K562 (cell line): ENCODE measurements around the gene HMCN1. TPM values are rescaled to one million over a fixed set of nuclear protein-coding genes. Genes with fewer than 3 reads are reported as not detected.

ENCODE experiments used
- ATAC-seq: fragments of 200-7000 bp; cut with Tn5 transposase; 3 replicates; pipeline ENCODE4 v1.9.1; 2020; ENCODE audit warnings: moderate library complexity
- BruUV-seq: library from RNA; stranded (reverse); fragments of 400-500 nt; replicated peaks from 2 replicates; lab custom pipeline; 2021; lab: Mats Ljungman, UMichigan
- CTCF ChIA-PET: fragments of 300-600 bp; formaldehyde crosslinking; extraction: SDS; loops from one replicate; lab custom pipeline; 2021; ENCODE audit warnings: low intra/inter-chr PET ratio; lab: Yijun Ruan, JAX
- POLR2A ChIA-PET: fragments of 300-600, 350-650 bp; sonication (Branson Sonifier 250); formaldehyde crosslinking; extraction: SDS; loops from one replicate; lab custom pipeline; 2021; ENCODE audit warnings: antibody characterized with exemption, inconsistent platforms; lab: Yijun Ruan, JAX
- DNase-seq, 4 experiments: peaks; one replicate each; pipeline versions ENCODE4 v3.0.0 to v3.0.0-alpha.2; 2011 to 2018; ENCODE audit warnings: low spot score in 3 of 4, mixed read lengths in 3 of 4; ENCODE audit errors: extremely low read depth in 1 of 4
- FAIRE-seq: peaks from 2 replicates; lab custom pipeline; 2011; peaks lifted over from hg19 to GRCh38; lab: Jason Lieb, UNC
- H2AFZ ChIP-seq: 2 replicates; pipeline ENCODE4 v1.6.0; 2011; ENCODE audit warnings: low read depth, low read length, control low read depth, inconsistent platforms
- H3K27ac ChIP-seq: fragments of 200-600 bp; 3 replicates; pipeline ENCODE4 v1.8.0; 2011; ENCODE audit warnings: low read depth, mild to moderate bottlenecking, control low read depth, inconsistent platforms, low read length, moderate library complexity, mixed read lengths; ENCODE audit errors: extremely low read depth
- H3K27me3 ChIP-seq, 2 experiments: fragments of 300-600 bp in 1 of 2; 2 replicates in 1 of 2; 3 replicates in 1 of 2; pipeline versions ENCODE4 v1.6.0 to v1.8.0; 2011; ENCODE audit warnings: inconsistent platforms in 2 of 2, low read length in 2 of 2, mild to moderate bottlenecking in 1 of 2, mixed read lengths in 1 of 2, moderate library complexity in 1 of 2; ENCODE audit not compliant: control insufficient read depth in 2 of 2, insufficient read depth in 2 of 2
- H3K36me3 ChIP-seq: fragments of 300-600 bp; 3 replicates; pipeline ENCODE4 v1.8.0; 2011; ENCODE audit warnings: mild to moderate bottlenecking, low read length, inconsistent platforms; ENCODE audit not compliant: control insufficient read depth, insufficient read depth
- H3K4me1 ChIP-seq, 2 experiments: fragments of 200-600 bp in 1 of 2; replicated peaks in 1 of 2; 2 replicates in 1 of 2; 3 replicates in 1 of 2; pipeline versions ENCODE4 v1.5.1 to v1.8.0; 2011; ENCODE audit warnings: inconsistent platforms in 2 of 2, low read length in 2 of 2, mild to moderate bottlenecking in 1 of 2, mixed read lengths in 1 of 2, moderate library complexity in 1 of 2; ENCODE audit not compliant: control insufficient read depth in 2 of 2, insufficient read depth in 2 of 2
- H3K4me2 ChIP-seq: 2 replicates; pipeline ENCODE4 v1.6.1; 2011; ENCODE audit warnings: low read length, control low read depth, inconsistent platforms, mixed read lengths; ENCODE audit not compliant: insufficient read depth
- H3K4me3 ChIP-seq: fragments of 200-600 bp; sonication (generic), shearing (Covaris generic); 2 replicates; pipeline ENCODE4 v1.5.1; 2016; ENCODE audit warnings: control low read depth, inconsistent platforms
- H3K79me2 ChIP-seq: fragments of 200-600 bp; 3 replicates; pipeline ENCODE4 v1.8.0; 2011; ENCODE audit warnings: low read length, inconsistent platforms; ENCODE audit not compliant: control insufficient read depth, insufficient read depth
- H3K9ac ChIP-seq, 2 experiments: 2 replicates each; pipeline versions ENCODE4 v1.6.0 to v1.6.1; 2011; ENCODE audit warnings: low read depth in 2 of 2, low read length in 2 of 2, control low read depth in 1 of 2, inconsistent platforms in 1 of 2, mild to moderate bottlenecking in 1 of 2, mixed read lengths in 1 of 2; ENCODE audit not compliant: insufficient read depth in 1 of 2
- H3K9me1 ChIP-seq: one replicate; pipeline ENCODE4 v1.6.0; 2011; ENCODE audit warnings: inconsistent platforms, mild to moderate bottlenecking, low read length, moderate library complexity; ENCODE audit not compliant: control insufficient read depth, insufficient read depth
- H3K9me3 ChIP-seq: replicated peaks from 2 replicates; pipeline ENCODE4 v1.5.1; 2011; ENCODE audit warnings: low read depth, low read length, inconsistent platforms; ENCODE audit not compliant: control insufficient read depth, insufficient read depth
- H4K20me1 ChIP-seq: replicated peaks from 2 replicates; pipeline ENCODE4 v1.6.1; 2011; ENCODE audit warnings: low read length, inconsistent platforms, mixed read lengths; ENCODE audit not compliant: control insufficient read depth, insufficient read depth
- BCOR ChIP-seq: fragments of 450-650 bp; IDR thresholded peaks from 2 replicates; pipeline ENCODE4 v1.6.1; 2016
- CXXC5 ChIP-seq: fragments of 250-450 bp; sonication (Bioruptor Pico); IDR thresholded peaks from 2 replicates; pipeline ENCODE4 v1.8.0; 2022; ENCODE audit warnings: inconsistent platforms, mild to moderate bottlenecking, moderate library complexity
- GABPB2 ChIP-seq: fragments of 250-450 bp; sonication (Bioruptor Pico); conservative IDR thresholded peaks from 2 replicates; pipeline ENCODE4 v1.5.1; 2021; ENCODE audit warnings: mild to moderate bottlenecking
- HMGXB4 ChIP-seq: sonication (generic); formaldehyde crosslinking; IDR thresholded peaks from 2 replicates; pipeline ENCODE4 v1.8.1; 2023; ENCODE audit warnings: mild to moderate bottlenecking, missing genetic modification reagents
- MEIS2 ChIP-seq: fragments of 450-650 bp; IDR thresholded peaks from 2 replicates; pipeline ENCODE4 v1.6.1; 2014; ENCODE audit warnings: mild to moderate bottlenecking; ENCODE audit not compliant: partially characterized antibody
- SRF ChIP-seq, 2 experiments: fragments of 250-450, 450-650 bp in 1 of 2; sonication (Bioruptor Pico) in 1 of 2; sonication (generic) in 1 of 2; formaldehyde crosslinking; IDR thresholded peaks; 2 replicates each; pipeline versions ENCODE4 v1.5.0 to v1.5.1; 2020 to 2022; ENCODE audit warnings: mild to moderate bottlenecking in 1 of 2, missing genetic modification reagents in 1 of 2
- STAT5A ChIP-seq: IDR thresholded peaks from 2 replicates; pipeline ENCODE4 v1.6.1; 2012; ENCODE audit warnings: low read length, inconsistent platforms, borderline replicate concordance
- WGBS: fragments of 100-300 bp; shearing (Covaris generic); methylation state at CpG from one replicate; pipeline ENCODE4 v1.1.6; 2016; ENCODE audit warnings: low coverage, mixed read lengths; ENCODE audit not compliant: insufficient coverage; ENCODE audit errors: missing lambda C conversion rate; 5-methylcytosine and 5-hydroxymethylcytosine counted together
- in situ Hi-C: fragments of 300-500 bp; cut with MboI; formaldehyde crosslinking; loops from 4 replicates; pipeline ENCODE4 v1.15.0; 2018; ENCODE audit warnings: inconsistent platforms, mixed read lengths
- intact Hi-C: fragments of 100-400 bp; cut with micrococcal nuclease; formaldehyde crosslinking; loops from 2 replicates; pipeline ENCODE4 v1.14.2; 2022
- polyA plus RNA-seq, 8 experiments: library from polyadenylated mRNA; depleted of rRNA in 4 of 8; stranded (reverse) in 5 of 8; unstranded in 3 of 8; fragments of >200 nt; fragmentation: Nextera tagmentation in 2 of 8; fragmentation: Illumina TruSeq in 1 of 8; extraction: Ambion mirVana in 2 of 8; extraction: Trizol in 1 of 8; gene quantifications; 2 replicates each; pipeline versions ENCODE4 v1.2.1 to v1.2.3, GENCODE V29; 2011 to 2014; ENCODE audit warnings: inconsistent platforms in 1 of 8, missing spikeins in 1 of 8
- total RNA-seq, 7 experiments: library from RNA; depleted of rRNA in 6 of 7; stranded (reverse); fragments of >200 nt in 6 of 7; fragmentation: Illumina TruSeq in 2 of 7; extraction: Trizol in 2 of 7; gene quantifications; 2 replicates each; pipeline versions ENCODE4 v1.2.1 to v1.2.3, GENCODE V29; 2011 to 2021; ENCODE audit warnings: low replicate concordance in 1 of 7

Gene HMCN1
- total and polyA plus RNA-seq, 9 of the 15 experiments (the other 6 are each of a cell fraction or from before 2014, with no cell fraction given): 0.07 to 0.36 (median 0.21) TPM

- ChIA-PET CTCF (interaction anchor here (0.7 kb wide), 1 partner anchor 29 kb away, joined by 3 read pairs; no protein-coding TSS in a partner anchor), POLR2A (no interaction called here)
- Histone ChIP-seq H3K79me2 (no peaks in the 10 kb centered on the region), H4K20me1 (no peaks in the 10 kb centered on the region), H3K9ac (no peak overlapping the region), H3K4me3 (no peak overlapping the region), H3K9me3 (no peaks in the 10 kb centered on the region), H3K9me1 (no peaks in the 10 kb centered on the region), H2AFZ (no peak overlapping the region), H3K36me3 (no peaks in the 10 kb centered on the region), H3K4me1 (no peaks in the 10 kb centered on the region), H3K4me2 (no peak overlapping the region), H3K27ac (no peak overlapping the region)
- in situ Hi-C loops (no loop called here), intact Hi-C loops (no loop called here)
- FAIRE-seq (no peak), ATAC-seq (no peak), DNase-seq (no peak)
- no TSS peak for BruUV-seq
- 44% methylated on average over 2 of the region's 2 CpGs for WGBS
- no peak for TF ChIP-seq HMGXB4 (CRISPR knock-in tag)
- TF ChIP-seq, all 486 proteins: peak for 0
- no peaks in the 10 kb centered on the region for H3K27me3 ChIP-seq
Observed at GRCh38 chr1:186146974-186147373, 412.8 kb downstream of the HMCN1 start.

- no peak for FAIRE-seq
- in situ Hi-C loops (no loop called here), intact Hi-C loops (no loop called here)
- TF ChIP-seq BCOR (no peak), SRF (CRISPR knock-in tag; IDR thresholded peaks at IDR 0.05) (no peak), GABPB2 (CRISPR knock-in tag) (no peak), CXXC5 (CRISPR knock-in tag) (no peak), MEIS2 (no peak), STAT5A (no peak)
Observed at GRCh38 chr1:186149591-186149990, 415.4 kb downstream of the HMCN1 start.

More at GRCh38 chr1:186149591-186149990, 415.4 kb downstream of the HMCN1 start:
- H3K4me3 ChIP-seq: no peak overlapping the region
- no peaks in the 10 kb centered on the region for H3K9me3 ChIP-seq
- no peaks in the 10 kb centered on the region for H3K27me3 ChIP-seq
- CTCF ChIA-PET: no interaction called here
- 18% methylated on average over 2 of the region's 2 CpGs for WGBS
- H3K4me2 ChIP-seq: no peak overlapping the region
- H3K9me1 ChIP-seq: no peaks in the 10 kb centered on the region
- no peak overlapping the region for H3K27ac ChIP-seq
- no peaks in the 10 kb centered on the region for H3K79me2 ChIP-seq
- no peak overlapping the region for H2AFZ ChIP-seq
- no peaks in the 10 kb centered on the region for H4K20me1 ChIP-seq
- no TSS peak for BruUV-seq
- POLR2A ChIA-PET: interaction anchor here (1.1 kb wide), 1 partner anchor 20 kb away, joined by 3 read pairs; no protein-coding TSS in a partner anchor
- H3K9ac ChIP-seq: no peak overlapping the region
- no peaks in the 10 kb centered on the region for H3K4me1 ChIP-seq
- no peaks in the 10 kb centered on the region for H3K36me3 ChIP-seq
- DNase-seq (no peak), ATAC-seq (no peak)
